ENCODE results near the gene UPK2.
"Not testable (repeated sequence)": the region's sequence is repeated elsewhere in the genome, so short reads cannot be mapped to it uniquely, and the experiment has no call there.

The UPK2 gene

DNA sequence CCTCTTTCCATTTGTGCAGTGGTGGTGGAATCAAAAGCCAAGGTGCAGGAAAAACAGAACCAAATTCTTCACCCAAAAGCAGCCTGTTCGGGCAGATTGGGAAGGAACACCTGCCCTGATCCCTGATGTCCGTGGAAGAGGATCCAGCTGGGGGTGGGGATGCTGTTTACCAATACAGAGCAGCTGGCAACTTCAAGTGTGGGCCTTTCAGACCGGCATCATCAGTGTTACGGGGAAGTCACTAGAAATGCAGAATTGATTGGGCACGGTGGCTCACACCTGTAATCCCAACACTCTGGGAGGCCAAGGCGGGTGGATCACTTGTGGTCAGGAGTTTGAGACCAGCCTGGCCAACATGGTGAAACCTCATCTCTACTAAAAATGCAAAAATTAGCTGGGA is 2.1 kb upstream of the UPK2 start:
- not testable (repeated sequence) for H4K8ac ChIP-seq (ENCODE audit: low read length)
- 69% methylated on average over 6 of the region's 6 CpGs for WGBS

DNA sequence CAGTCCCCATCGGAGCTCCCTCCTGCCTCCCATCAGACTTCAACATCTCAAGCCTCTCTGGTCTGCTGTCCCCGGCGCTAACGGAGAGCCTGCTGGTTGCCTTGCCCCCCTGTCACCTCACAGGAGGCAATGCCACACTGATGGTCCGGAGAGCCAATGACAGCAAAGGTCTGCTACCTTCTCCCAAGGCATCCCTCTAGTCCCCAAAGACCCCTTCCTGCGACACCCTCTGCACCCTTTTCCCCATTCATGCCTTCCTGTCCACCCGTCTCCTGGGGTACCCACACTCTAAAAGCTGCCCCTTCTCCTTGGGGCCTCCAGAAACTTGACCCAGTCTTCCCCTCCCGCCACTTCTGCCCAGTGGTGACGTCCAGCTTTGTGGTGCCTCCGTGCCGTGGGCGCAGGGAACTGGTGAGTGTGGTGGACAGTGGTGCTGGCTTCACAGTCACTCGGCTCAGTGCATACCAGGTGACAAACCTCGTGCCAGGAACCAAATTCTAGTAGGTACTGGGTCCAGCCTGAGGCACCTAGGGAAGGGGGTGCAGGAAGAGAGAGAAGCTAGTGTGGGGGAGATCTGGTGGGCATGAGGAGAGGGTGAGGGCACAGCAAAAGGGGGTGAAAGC is 860 bp downstream of the UPK2 start:
- H3K4ac ChIP-seq (ENCODE audit: low read depth in 1 of 2, low read length in 2 of 2): no peak overlapping the region
- H3K79me1 ChIP-seq (replicated peaks; ENCODE audit: low read length, poor library complexity, severe bottlenecking): no peaks in the 10 kb centered on the region
- H3K9ac ChIP-seq (ENCODE audit: low read length): no peak overlapping the region
- H3K4me3 ChIP-seq (ENCODE audit: insufficient read depth in 1 of 2, low read depth in 1 of 2, low read length in 2 of 2): no peak overlapping the region
- H4K91ac ChIP-seq (ENCODE audit: low read length): no peak overlapping the region
- no peak overlapping the region for H3K4me2 ChIP-seq (ENCODE audit: low read length, poor library complexity, severe bottlenecking)
- no peak overlapping the region for H2BK5ac ChIP-seq (ENCODE audit: low read depth, low read length, poor library complexity, severe bottlenecking)
- no peak overlapping the region for H2BK12ac ChIP-seq (ENCODE audit: low read length in 2 of 2)
- H3K4me1 ChIP-seq (ENCODE audit: control insufficient read depth, insufficient read depth, low read depth, low read length): no peaks in the 10 kb centered on the region
- H3K27me3 ChIP-seq (ENCODE audit: control insufficient read depth in 1 of 2, insufficient read depth in 1 of 2, low read length in 2 of 2): peaks cover 55 to 77% of the 10 kb centered on the region in 2 experiments
- no peak overlapping the region for H4K8ac ChIP-seq (ENCODE audit: low read length)
- H3K36me3 ChIP-seq (ENCODE audit: control insufficient read depth in 1 of 2, insufficient read depth in 2 of 2, low read depth in 1 of 2, low read length in 2 of 2): no peaks in the 10 kb centered on the region
- DNase-seq: no peak
- H2BK120ac ChIP-seq (ENCODE audit: low read depth, low read length): no peak overlapping the region
- no peaks in the 10 kb centered on the region for H3K9me3 ChIP-seq (ENCODE audit: control insufficient read depth, low read length)
- no peak overlapping the region for H2BK15ac ChIP-seq (ENCODE audit: low read depth, poor library complexity, severe bottlenecking)
- H2AK5ac ChIP-seq (ENCODE audit: low read length, severe bottlenecking): no peak overlapping the region
- H3K27ac ChIP-seq (ENCODE audit: low read length, poor library complexity, severe bottlenecking): no peak overlapping the region
- H3K18ac ChIP-seq (ENCODE audit: low read depth in 1 of 2, low read length in 2 of 2): no peak overlapping the region
- no peak overlapping the region for H2AFZ ChIP-seq (ENCODE audit: low read depth, low read length)
- H3K23ac ChIP-seq (ENCODE audit: low read length in 2 of 2): no peak overlapping the region
- WGBS: 60% methylated on average over 14 of the region's 14 CpGs
- H3K14ac ChIP-seq (ENCODE audit: low read length in 2 of 2): no peak overlapping the region

More for the DNA sequence above, 2.1 kb upstream of the UPK2 start:
- H3K4me3 ChIP-seq (ENCODE audit: insufficient read depth in 1 of 2, low read depth in 1 of 2, low read length in 2 of 2); H3K4me1 ChIP-seq (ENCODE audit: control insufficient read depth, insufficient read depth, low read depth, low read length); H2BK120ac ChIP-seq (ENCODE audit: low read depth, low read length); H2AFZ ChIP-seq (ENCODE audit: low read depth, low read length); H2BK15ac ChIP-seq (ENCODE audit: low read depth, poor library complexity, severe bottlenecking); H4K91ac ChIP-seq (ENCODE audit: low read length); H3K23ac ChIP-seq (ENCODE audit: low read length in 2 of 2); H3K9ac ChIP-seq (ENCODE audit: low read length); H2BK5ac ChIP-seq (ENCODE audit: low read depth, low read length, poor library complexity, severe bottlenecking); H3K14ac ChIP-seq (ENCODE audit: low read length in 2 of 2); H3K27ac ChIP-seq (ENCODE audit: low read length, poor library complexity, severe bottlenecking); H2BK12ac ChIP-seq (ENCODE audit: low read length in 2 of 2); H3K4me2 ChIP-seq (ENCODE audit: low read length, poor library complexity, severe bottlenecking); H3K4ac ChIP-seq (ENCODE audit: low read depth in 1 of 2, low read length in 2 of 2); H3K18ac ChIP-seq (ENCODE audit: low read depth in 1 of 2, low read length in 2 of 2); H3K79me1 ChIP-seq (replicated peaks; ENCODE audit: low read length, poor library complexity, severe bottlenecking); H3K36me3 ChIP-seq (ENCODE audit: control insufficient read depth in 1 of 2, insufficient read depth in 2 of 2, low read depth in 1 of 2, low read length in 2 of 2); H3K9me3 ChIP-seq (ENCODE audit: control insufficient read depth, low read length); H2AK5ac ChIP-seq (ENCODE audit: low read length, severe bottlenecking); DNase-seq: not testable (repeated sequence)
- H3K27me3 ChIP-seq (ENCODE audit: control insufficient read depth in 1 of 2, insufficient read depth in 1 of 2, low read length in 2 of 2): peaks cover 45 to 68% of the 10 kb centered on the region in 2 experiments

DNA sequence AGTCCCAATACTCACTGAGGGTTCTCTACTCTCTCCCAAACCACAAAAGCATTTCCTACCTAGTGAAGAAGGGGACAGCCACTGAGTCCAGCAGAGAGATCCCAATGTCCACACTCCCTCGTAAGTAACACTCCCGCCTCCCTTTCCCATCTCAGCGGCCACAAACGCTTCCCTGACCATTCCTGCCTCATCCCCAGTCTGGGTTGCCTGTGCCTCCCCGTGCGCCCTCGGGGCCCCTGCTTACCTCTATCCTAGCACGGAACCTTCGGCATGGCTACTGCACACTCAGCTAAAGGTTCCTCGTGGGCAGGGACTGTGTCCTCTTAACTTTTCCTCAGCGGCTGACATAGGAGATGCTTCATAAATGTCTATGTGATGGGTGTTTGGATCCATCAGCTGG is 1.5 kb downstream of the UPK2 start:
- peaks cover 55 to 80% of the 10 kb centered on the region in 2 experiments for H3K27me3 ChIP-seq (ENCODE audit: control insufficient read depth in 1 of 2, insufficient read depth in 1 of 2, low read length in 2 of 2)
- no peak overlapping the region for H3K27ac ChIP-seq (ENCODE audit: low read length, poor library complexity, severe bottlenecking)
- H3K14ac ChIP-seq (ENCODE audit: low read length in 2 of 2): no peak overlapping the region
- 82% methylated on average over 11 of the region's 11 CpGs for whole genome bisulfite sequencing
- no peak overlapping the region for H2BK120ac ChIP-seq (ENCODE audit: low read depth, low read length)
- no peak overlapping the region for H2BK5ac ChIP-seq (ENCODE audit: low read depth, low read length, poor library complexity, severe bottlenecking)
- H4K91ac ChIP-seq (ENCODE audit: low read length): no peak overlapping the region
- no peaks in the 10 kb centered on the region for H3K9me3 ChIP-seq (ENCODE audit: control insufficient read depth, low read length)
- no peak overlapping the region for H2AK5ac ChIP-seq (ENCODE audit: low read length, severe bottlenecking)
- no peak overlapping the region for H2AFZ ChIP-seq (ENCODE audit: low read depth, low read length)
- no peak overlapping the region for H3K9ac ChIP-seq (ENCODE audit: low read length)
- no peak overlapping the region for H2BK12ac ChIP-seq (ENCODE audit: low read length in 2 of 2)
- H2BK15ac ChIP-seq (ENCODE audit: low read depth, poor library complexity, severe bottlenecking): no peak overlapping the region
- H3K4me2 ChIP-seq (ENCODE audit: low read length, poor library complexity, severe bottlenecking): no peak overlapping the region
- no peak for DNase-seq
- H3K23ac ChIP-seq (ENCODE audit: low read length in 2 of 2): no peak overlapping the region
- no peaks in the 10 kb centered on the region for H3K79me1 ChIP-seq (replicated peaks; ENCODE audit: low read length, poor library complexity, severe bottlenecking)
- no peak overlapping the region for H4K8ac ChIP-seq (ENCODE audit: low read length)
- H3K4ac ChIP-seq (ENCODE audit: low read depth in 1 of 2, low read length in 2 of 2): no peak overlapping the region
- no peak overlapping the region for H3K4me3 ChIP-seq (ENCODE audit: insufficient read depth in 1 of 2, low read depth in 1 of 2, low read length in 2 of 2)
- H3K36me3 ChIP-seq (ENCODE audit: control insufficient read depth in 1 of 2, insufficient read depth in 2 of 2, low read depth in 1 of 2, low read length in 2 of 2): no peaks in the 10 kb centered on the region
- no peaks in the 10 kb centered on the region for H3K4me1 ChIP-seq (ENCODE audit: control insufficient read depth, insufficient read depth, low read depth, low read length)
- no peak overlapping the region for H3K18ac ChIP-seq (ENCODE audit: low read depth in 1 of 2, low read length in 2 of 2)

DNA sequence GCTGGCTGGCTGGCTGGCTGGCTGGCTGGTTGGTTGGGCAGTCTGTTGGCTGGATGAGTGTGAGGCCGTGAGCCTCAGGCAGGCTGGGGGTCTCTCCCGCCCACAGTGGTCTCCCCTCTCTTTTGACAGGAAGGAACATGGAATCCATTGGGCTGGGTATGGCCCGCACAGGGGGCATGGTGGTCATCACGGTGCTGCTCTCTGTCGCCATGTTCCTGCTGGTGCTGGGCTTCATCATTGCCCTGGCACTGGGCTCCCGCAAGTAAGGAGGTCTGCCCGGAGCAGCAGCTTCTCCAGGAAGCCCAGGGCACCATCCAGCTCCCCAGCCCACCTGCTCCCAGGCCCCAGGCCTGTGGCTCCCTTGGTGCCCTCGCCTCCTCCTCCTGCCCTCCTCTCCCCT is 1.9 kb downstream of the UPK2 start:
- H3K18ac ChIP-seq (ENCODE audit: low read depth in 1 of 2, low read length in 2 of 2): no peak overlapping the region
- no peak overlapping the region for H3K14ac ChIP-seq (ENCODE audit: low read length in 2 of 2)
- no peaks in the 10 kb centered on the region for H3K4me1 ChIP-seq (ENCODE audit: control insufficient read depth, insufficient read depth, low read depth, low read length)
- H3K27me3 ChIP-seq (ENCODE audit: control insufficient read depth in 1 of 2, insufficient read depth in 1 of 2, low read length in 2 of 2): peaks cover 53 to 79% of the 10 kb centered on the region in 2 experiments
- no peak overlapping the region for H2BK5ac ChIP-seq (ENCODE audit: low read depth, low read length, poor library complexity, severe bottlenecking)
- H2BK12ac ChIP-seq (ENCODE audit: low read length in 2 of 2): no peak overlapping the region
- no peak overlapping the region for H3K4me3 ChIP-seq (ENCODE audit: insufficient read depth in 1 of 2, low read depth in 1 of 2, low read length in 2 of 2)
- DNase-seq: no peak
- no peaks in the 10 kb centered on the region for H3K36me3 ChIP-seq (ENCODE audit: control insufficient read depth in 1 of 2, insufficient read depth in 2 of 2, low read depth in 1 of 2, low read length in 2 of 2)
- H3K23ac ChIP-seq (ENCODE audit: low read length in 2 of 2): no peak overlapping the region
- H2BK15ac ChIP-seq (ENCODE audit: low read depth, poor library complexity, severe bottlenecking): no peak overlapping the region
- H2AFZ ChIP-seq (ENCODE audit: low read depth, low read length): no peak overlapping the region
- H3K9me3 ChIP-seq (ENCODE audit: control insufficient read depth, low read length): no peaks in the 10 kb centered on the region
- H4K8ac ChIP-seq (ENCODE audit: low read length): no peak overlapping the region
- WGBS: 91% methylated on average over 8 of the region's 8 CpGs
- no peak overlapping the region for H3K9ac ChIP-seq (ENCODE audit: low read length)
- no peak overlapping the region for H3K4ac ChIP-seq (ENCODE audit: low read depth in 1 of 2, low read length in 2 of 2)
- no peaks in the 10 kb centered on the region for H3K79me1 ChIP-seq (replicated peaks; ENCODE audit: low read length, poor library complexity, severe bottlenecking)
- no peak overlapping the region for H2AK5ac ChIP-seq (ENCODE audit: low read length, severe bottlenecking)
- no peak overlapping the region for H3K27ac ChIP-seq (ENCODE audit: low read length, poor library complexity, severe bottlenecking)
- no peak overlapping the region for H4K91ac ChIP-seq (ENCODE audit: low read length)
- H3K4me2 ChIP-seq (ENCODE audit: low read length, poor library complexity, severe bottlenecking): no peak overlapping the region
- no peak overlapping the region for H2BK120ac ChIP-seq (ENCODE audit: low read depth, low read length)
